ENCODE data around the gene PLCL1.

PLCL1 gene

DNA sequence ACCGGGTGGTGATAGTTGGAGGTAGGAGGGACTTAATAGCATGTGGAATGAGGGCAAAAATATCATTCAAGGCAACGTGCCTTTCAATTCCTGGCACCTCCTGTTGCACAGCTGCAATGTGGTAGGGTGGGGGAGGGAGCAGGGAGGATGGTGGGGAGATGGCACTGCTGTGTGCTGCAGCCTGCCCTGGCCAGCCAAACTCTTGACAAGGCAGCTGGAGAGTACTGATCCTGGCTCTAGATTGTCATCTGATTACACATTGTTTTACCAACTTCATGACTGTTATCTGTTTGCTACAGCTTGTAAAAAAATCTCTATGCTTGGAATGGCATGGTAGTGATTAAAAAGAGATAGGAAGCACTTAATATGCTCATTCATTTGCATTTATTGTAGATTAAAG is 47.7 kb downstream of the PLCL1 start:
- no peak for DNase-seq (ENCODE audit: low read depth in 2 of 3, low spot score in 2 of 3)

DNA sequence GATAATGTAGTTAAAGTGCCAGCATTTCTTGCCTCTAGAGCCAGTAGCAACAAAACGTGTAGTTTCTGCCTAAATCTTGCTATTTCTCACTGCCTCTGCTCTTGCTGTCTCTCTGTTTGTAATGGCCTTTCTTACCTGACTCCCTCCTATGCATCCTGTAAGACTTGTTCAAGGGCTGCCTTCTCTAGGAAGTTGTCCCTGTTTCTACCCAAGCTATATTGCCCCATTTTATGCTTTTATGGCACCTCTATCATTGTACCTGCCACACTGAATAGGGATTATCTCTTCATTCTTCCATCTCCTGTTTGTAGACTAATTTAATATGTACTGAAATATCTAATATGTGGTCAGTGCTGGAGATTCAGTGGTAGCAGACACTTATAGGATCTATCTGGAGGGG is 49.2 kb downstream of the PLCL1 start:
- DNase-seq (ENCODE audit: low read depth in 2 of 3, low spot score in 2 of 3): no peak

DNA sequence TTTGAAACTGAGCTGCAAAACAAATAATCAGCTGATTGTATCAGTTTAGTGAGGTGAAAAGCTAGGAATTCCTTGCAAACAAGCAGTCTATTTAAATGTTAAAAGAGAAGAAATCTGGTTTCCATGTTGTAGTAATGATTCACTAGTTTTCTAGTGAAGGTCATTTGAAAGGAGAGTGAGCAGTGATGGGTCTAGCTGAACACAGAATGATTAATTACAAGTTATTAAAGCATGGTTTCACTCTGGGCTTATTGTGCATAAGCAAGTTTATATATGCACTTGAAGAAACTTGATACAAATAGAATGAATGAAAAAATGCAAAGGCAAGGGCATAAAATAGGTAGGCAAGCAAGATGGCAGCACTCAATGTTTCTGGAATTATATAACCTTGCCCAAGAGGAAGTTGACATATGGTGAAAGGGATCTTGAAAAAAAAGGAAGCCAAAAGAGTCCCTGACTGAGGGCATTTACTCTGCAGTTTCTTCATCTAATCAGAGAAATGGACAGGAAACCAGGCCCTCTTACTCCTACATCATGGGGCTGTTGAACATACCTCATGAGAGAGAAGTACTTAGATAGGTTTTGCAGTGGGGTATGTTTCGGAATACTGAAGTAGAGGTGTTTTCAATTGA is 53.2 kb downstream of the PLCL1 start:
- no peak for DNase-seq (ENCODE audit: low read depth in 2 of 3, low spot score in 2 of 3)

DNA sequence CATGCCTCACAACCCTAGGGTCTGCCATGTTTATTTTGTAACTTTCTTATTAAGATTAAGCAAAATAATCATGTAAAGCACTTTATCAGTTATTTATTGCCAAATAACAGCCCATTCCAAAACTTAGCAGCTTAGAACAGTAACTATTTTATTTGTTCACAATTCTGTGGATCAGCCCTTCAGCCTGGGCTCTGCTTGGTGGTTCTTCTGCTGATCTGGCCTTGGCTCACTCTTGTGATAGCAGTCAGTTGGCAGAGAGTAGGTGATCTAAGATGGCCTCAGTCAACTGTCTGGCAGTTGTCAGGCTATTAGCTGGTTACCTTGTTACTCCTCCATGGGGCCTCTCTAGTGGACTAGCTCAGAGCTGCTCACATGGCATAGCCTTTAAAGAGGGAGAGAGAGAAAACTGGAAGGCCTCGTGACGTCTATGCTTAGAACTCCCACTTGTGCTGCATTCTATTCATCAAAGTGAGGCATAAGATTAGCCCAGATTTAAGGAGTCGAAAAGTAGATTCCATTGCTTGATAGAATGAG is 54.3 kb downstream of the PLCL1 start:
- DNase-seq (ENCODE audit: low read depth in 2 of 3, low spot score in 2 of 3): no peak

DNA sequence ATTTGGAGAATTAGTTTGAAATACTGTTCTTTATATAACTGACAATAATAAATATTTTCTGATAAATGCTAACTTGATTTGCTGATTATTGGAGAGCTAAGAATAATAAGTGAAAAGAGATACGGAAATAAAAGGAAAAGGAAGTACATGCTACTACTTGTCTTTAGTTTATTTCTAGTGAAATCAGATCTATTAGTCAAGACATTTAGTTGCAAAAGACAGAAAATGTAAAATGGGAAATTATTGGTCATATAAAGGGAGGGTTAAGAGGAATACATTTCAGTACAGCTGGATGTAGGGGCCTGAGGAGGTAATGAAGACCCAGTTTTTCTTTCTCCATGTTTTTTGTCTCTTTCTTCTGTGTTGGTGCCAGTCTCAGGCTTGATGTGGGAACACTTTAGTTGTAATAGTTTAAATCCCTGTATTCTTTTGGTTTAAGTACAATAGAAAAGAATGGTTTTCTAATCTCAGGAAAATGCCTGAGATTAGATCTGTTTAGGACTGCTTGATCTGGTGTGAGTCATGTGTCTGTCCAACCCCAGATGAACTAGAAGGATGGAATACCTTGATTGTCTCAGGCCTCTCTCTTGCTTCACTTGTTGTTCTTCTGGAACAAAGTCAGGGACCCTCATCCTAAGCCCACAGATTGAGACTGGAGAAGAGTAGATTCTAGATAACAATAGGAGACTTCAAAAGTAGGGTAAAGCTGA is 58.0 kb downstream of the PLCL1 start:
- DNase-seq (ENCODE audit: low read depth in 2 of 3, low spot score in 2 of 3): no peak

GRCh38 chr2:197863744-197864143 is 59.4 kb downstream of the PLCL1 start:
- DNase-seq (ENCODE audit: low read depth in 2 of 3, low spot score in 2 of 3): no peak

GRCh38 chr2:197866455-197866854 is 62.1 kb downstream of the PLCL1 start:
- no peak for DNase-seq (ENCODE audit: low read depth in 2 of 3, low spot score in 2 of 3)

- DNase-seq (ENCODE audit: low read depth in 2 of 3, low spot score in 2 of 3): no peak
Observed at GRCh38 chr2:197867033-197867432, 62.6 kb downstream of the PLCL1 start.

- DNase-seq (ENCODE audit: low read depth in 2 of 3, low spot score in 2 of 3): no peak
Observed at GRCh38 chr2:197867624-197868023, 63.2 kb downstream of the PLCL1 start.

DNA sequence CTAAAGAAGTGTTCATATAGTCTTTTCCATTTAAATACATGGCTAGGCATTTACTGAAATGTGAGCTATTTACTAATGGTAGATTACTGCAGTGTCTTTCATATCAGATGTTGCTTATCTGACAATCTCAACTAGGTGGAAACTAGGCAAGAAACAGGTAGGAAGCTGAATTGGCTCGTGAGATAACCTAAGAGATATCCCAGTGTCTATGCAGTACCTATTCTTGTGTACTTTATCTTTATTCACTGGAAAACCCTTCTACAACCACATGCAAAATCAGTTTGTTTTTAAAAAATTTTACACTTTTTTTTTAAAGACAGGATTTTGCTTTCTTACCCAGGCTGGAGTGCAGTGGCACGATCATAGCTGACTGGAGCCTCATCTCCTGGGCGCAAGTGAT is 63.8 kb downstream of the PLCL1 start:
- DNase-seq (ENCODE audit: low read depth in 2 of 3, low spot score in 2 of 3): no peak

DNA sequence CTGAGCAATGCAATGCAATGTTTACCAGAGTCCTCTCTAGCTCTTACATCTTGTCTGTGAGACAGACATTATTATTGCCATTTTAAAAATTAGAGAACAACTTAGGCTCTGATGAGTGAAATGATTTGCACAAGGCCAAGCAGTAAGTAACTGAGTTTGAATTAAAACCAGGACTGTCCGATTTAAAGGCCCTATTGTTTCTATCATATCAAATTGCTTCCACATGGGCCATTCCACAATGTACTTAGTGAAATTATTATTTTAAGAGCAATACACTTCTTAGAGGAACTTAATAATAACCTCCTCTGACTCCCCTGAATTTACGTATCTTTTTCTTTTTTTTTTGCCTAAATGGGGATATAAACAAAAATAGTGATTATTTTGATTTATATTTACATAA is 64.6 kb downstream of the PLCL1 start:
- DNase-seq (ENCODE audit: low read depth in 2 of 3, low spot score in 2 of 3): no peak

DNA sequence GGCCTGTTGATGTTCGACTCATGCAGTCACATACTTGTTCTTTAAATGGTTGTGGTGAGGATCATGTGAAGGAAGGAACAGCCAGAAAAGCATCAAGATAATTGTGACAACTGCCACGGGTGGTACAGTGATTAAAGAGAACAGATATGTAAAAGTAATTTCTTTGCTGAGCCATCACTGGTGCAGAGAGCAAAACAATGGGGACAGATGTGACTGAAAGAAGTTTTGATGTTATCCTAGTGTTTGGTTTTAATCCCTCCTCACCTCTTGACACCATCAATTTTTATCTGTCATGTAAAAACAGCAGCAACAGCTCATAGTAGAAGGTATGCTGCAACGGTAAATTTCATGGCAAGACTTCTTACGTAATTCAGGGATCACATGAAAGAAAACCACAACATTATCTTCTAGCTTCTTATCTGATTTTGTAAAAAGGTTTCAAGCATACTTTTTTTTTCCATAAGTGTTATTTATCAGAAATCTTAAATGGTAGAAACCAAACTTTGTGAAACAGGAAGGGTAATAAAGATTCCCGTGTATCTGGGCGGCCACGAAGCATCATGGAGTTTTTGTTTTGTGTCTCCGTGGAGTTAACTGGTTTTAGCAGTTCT is 65.2 kb downstream of the PLCL1 start:
- DNase-seq (ENCODE audit: low read depth in 2 of 3, low spot score in 2 of 3): no peak

DNA sequence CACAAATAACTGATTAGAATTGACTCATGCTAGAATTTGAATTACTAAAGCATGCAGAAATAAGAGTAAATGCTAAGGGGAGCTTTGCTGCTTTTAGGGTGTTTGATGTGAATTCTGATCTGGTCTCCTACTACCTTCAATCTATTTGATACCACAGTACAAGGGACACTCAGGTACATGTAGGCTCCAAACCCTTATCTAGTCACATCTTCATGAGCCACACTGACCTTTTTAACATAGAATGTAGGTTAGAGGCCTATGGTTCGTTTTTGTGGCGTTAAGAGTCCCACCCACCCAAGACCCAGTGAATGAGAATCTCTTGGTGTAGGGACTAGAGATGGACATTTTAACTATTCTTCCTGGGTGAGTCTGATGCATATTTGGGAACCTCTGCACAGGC is 65.7 kb downstream of the PLCL1 start:
- no peak for DNase-seq (ENCODE audit: low read depth in 2 of 3, low spot score in 2 of 3)

DNA sequence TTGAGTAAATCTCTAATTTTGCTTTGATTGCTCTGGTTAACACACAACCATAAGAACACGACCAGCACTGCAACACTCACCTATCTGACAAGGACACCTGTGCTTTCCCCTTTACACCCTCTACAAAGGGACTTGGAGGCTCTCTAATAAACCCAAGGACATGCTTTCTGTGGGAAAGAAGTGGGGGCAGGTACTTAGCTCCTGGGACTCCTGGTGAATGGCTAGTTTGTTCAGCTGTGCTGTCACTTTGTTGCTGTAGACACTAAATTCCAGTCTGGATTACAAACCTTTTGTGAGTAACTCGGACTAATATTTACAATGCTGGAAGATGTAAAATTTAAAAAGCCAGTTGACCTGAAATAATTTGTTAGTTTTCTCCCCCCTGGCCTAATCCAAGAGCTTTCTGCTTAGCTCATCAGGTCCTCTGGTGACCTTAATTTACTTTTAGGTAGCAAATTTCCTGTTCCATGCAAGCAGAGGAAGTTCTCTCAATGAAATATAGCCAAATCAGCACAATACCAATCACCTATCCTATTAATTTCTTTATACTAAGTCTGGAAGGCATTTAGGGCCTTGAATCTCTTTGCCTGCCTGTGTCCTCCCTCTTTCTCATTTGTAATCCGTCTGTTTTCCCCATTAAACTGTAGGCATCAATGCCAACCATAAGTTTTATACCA is 67.5 kb downstream of the PLCL1 start:
- DNase-seq (ENCODE audit: low read depth in 2 of 3, low spot score in 2 of 3): no peak

- DNase-seq (ENCODE audit: low read depth in 2 of 3, low spot score in 2 of 3): no peak
Observed at GRCh38 chr2:197873293-197873701, 68.9 kb downstream of the PLCL1 start.

DNA sequence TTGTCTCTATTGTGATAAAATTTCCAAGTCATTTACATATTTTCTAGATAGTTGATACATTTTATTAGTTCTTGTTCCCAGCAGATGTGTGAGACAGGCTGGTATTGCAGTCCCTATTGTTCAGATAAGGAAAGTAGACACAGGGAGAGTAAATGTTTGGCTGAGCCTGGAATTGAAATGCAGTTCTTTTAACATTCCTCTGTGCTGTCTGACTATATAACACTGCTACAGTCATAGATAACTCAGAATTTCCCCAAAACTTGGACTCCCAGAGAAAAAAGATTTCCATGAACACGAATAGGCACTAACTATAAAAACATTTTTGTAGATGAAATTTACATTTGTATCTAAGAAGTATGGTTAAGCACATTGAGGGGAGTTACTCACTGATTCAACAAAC is 71.4 kb downstream of the PLCL1 start:
- no peak for DNase-seq (ENCODE audit: low read depth in 2 of 3, low spot score in 2 of 3)

- no peak for DNase-seq (ENCODE audit: low read depth in 2 of 3, low spot score in 2 of 3)
Observed at GRCh38 chr2:197876524-197876923, 72.1 kb downstream of the PLCL1 start.

DNA sequence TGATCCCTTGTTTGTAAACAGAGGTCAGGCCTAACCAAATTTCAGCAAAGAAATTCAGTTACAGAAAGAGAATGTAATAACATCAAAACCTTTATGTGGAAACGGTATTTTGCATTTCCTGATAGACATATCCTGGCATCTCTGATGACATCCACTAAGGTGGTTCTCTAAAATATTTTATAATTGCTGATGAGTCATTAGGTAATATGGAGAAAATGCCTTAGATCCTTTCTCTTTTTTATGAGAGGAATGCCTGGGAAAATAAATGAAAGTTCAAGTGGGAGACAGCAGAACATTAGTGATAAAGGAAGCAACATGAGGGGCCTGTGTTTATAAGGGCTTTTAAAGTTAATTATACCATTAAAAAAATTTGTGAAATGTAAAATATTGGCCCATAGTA is 72.6 kb downstream of the PLCL1 start:
- no peak for DNase-seq (ENCODE audit: low read depth in 2 of 3, low spot score in 2 of 3)

DNA sequence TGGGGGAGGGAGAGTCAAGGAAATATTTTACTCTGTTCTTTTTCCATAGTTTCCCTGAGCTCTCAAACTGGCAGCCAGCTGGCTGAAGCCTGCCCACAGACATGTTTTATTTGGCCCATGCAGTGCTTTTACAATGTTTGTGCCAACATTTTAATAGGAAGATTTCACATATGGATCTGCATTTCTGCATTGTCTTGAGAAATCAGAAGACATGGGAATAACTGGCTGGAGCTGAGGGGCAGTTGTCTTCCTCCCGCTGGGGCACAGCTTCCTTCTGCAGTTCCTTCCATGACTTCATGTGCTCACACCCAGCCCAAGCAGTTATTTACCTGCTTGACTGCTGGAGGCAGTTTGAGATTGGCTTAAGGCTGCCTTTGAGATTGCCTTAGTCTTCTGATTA is 74.4 kb downstream of the PLCL1 start:
- DNase-seq (ENCODE audit: low read depth in 2 of 3, low spot score in 2 of 3): no peak

DNA sequence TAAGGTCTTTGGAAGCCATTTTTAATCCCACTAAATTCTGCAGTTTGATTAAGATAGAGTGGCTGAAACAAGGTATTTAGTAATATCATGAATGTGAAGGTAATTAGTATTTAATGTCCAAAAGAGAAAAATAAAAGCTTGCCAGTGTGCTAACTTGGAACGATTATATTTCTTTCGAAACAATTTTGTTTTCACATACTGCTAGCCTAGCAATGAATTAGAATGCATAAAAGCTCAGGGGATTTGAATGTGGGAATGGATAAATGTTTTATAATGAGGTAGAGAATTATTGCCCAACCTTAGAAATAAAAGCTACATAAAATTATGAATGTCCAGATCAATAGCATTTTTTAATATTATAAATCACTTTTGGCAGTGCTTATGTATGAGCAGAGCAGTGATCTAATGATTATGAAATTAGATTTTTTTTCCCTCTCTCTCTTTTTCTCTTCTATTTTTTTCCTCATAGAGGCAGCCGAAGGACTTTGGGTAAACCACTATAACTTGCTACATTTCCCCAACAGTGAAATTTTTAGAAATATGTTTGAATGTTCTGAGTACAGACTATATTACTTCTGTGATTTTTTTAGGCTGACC is 75.5 kb downstream of the PLCL1 start:
- DNase-seq (ENCODE audit: low read depth in 2 of 3, low spot score in 2 of 3): no peak

- DNase-seq (ENCODE audit: low read depth in 2 of 3, low spot score in 2 of 3): no peak
Observed at GRCh38 chr2:197883354-197884032, 79.1 kb downstream of the PLCL1 start.
